HEK293 (cell line): ENCODE measurements around the gene ZNF76.

Experiments used
- BCL6B ChIP-seq: fragments of 450-650 bp; formaldehyde crosslinking; IDR thresholded peaks from 2 replicates; pipeline ENCODE4 v1.5.1; 2017; ENCODE audit warnings: missing biosample characterization, missing genetic modification characterization
- GLI4 ChIP-seq: fragments of 450-650 bp; formaldehyde crosslinking; IDR thresholded peaks from 2 replicates; pipeline ENCODE4 v1.5.1; 2016; ENCODE audit warnings: missing biosample characterization, missing genetic modification characterization
- GLIS2 ChIP-seq: fragments of 450-650 bp; formaldehyde crosslinking; IDR thresholded peaks from 2 replicates; pipeline ENCODE4 v1.5.1; 2016; ENCODE audit warnings: missing biosample characterization, missing genetic modification characterization
- KLF17 ChIP-seq: fragments of 450-650 bp; formaldehyde crosslinking; IDR thresholded peaks from 2 replicates; pipeline ENCODE4 v1.5.1; 2016; ENCODE audit warnings: missing biosample characterization, missing genetic modification characterization
- MZF1 ChIP-seq: fragments of 450-650 bp; formaldehyde crosslinking; IDR thresholded peaks from 2 replicates; pipeline ENCODE4 v1.5.1; 2017; ENCODE audit warnings: missing biosample characterization, missing genetic modification characterization, borderline replicate concordance
- REPIN1 ChIP-seq: fragments of 450-650 bp; formaldehyde crosslinking; IDR thresholded peaks from 2 replicates; pipeline ENCODE4 v1.5.1; 2017; ENCODE audit warnings: missing biosample characterization, missing genetic modification characterization, low read depth
- REST ChIP-seq: fragments of 450-650 bp; formaldehyde crosslinking; IDR thresholded peaks from 2 replicates; pipeline ENCODE4 v1.5.1; 2016; ENCODE audit warnings: missing biosample characterization, missing genetic modification characterization
- ZBTB21 ChIP-seq: fragments of 450-650 bp; formaldehyde crosslinking; IDR thresholded peaks from 2 replicates; pipeline ENCODE4 v1.5.1; 2017; ENCODE audit warnings: missing biosample characterization, missing genetic modification characterization
- ZNF146 ChIP-seq: fragments of 450-650 bp; formaldehyde crosslinking; IDR thresholded peaks from 2 replicates; pipeline ENCODE4 v1.5.1; 2016; ENCODE audit warnings: missing biosample characterization, missing genetic modification characterization
- ZNF18 ChIP-seq: fragments of 450-650 bp; formaldehyde crosslinking; IDR thresholded peaks from 2 replicates; pipeline ENCODE4 v1.5.1; 2016; ENCODE audit warnings: missing biosample characterization, missing genetic modification characterization
- ZNF239 ChIP-seq: fragments of 450-650 bp; formaldehyde crosslinking; IDR thresholded peaks from 2 replicates; pipeline ENCODE4 v1.5.1; 2016; ENCODE audit warnings: missing biosample characterization, missing genetic modification characterization
- ZNF266 ChIP-seq: fragments of 450-650 bp; formaldehyde crosslinking; IDR thresholded peaks from 2 replicates; pipeline ENCODE4 v1.5.1; 2016; ENCODE audit warnings: missing biosample characterization, missing genetic modification characterization, low read depth
- ZNF280D ChIP-seq: fragments of 450-650 bp; formaldehyde crosslinking; IDR thresholded peaks from 2 replicates; pipeline ENCODE4 v1.5.1; 2016; ENCODE audit warnings: missing biosample characterization, missing genetic modification characterization
- ZNF416 ChIP-seq: fragments of 450-650 bp; formaldehyde crosslinking; IDR thresholded peaks from 2 replicates; pipeline ENCODE4 v1.5.1; 2016; ENCODE audit warnings: missing biosample characterization, missing genetic modification characterization
- ZNF548 ChIP-seq: fragments of 450-650 bp; formaldehyde crosslinking; IDR thresholded peaks from 2 replicates; pipeline ENCODE4 v1.5.1; 2016; ENCODE audit warnings: missing biosample characterization, missing genetic modification characterization
- ZNF555 ChIP-seq: fragments of 450-650 bp; formaldehyde crosslinking; conservative IDR thresholded peaks from 2 replicates; pipeline ENCODE4 v1.5.1; 2017; ENCODE audit warnings: missing biosample characterization, mild to moderate bottlenecking, missing genetic modification characterization, inconsistent platforms
- ZNF707 ChIP-seq: fragments of 450-650 bp; formaldehyde crosslinking; IDR thresholded peaks from 2 replicates; pipeline ENCODE4 v1.5.1; 2016; ENCODE audit warnings: missing biosample characterization, missing genetic modification characterization
- ZNF768 ChIP-seq: fragments of 450-650 bp; formaldehyde crosslinking; IDR thresholded peaks from 2 replicates; pipeline ENCODE4 v1.5.1; 2018; ENCODE audit warnings: missing biosample characterization, mild to moderate bottlenecking, missing genetic modification characterization
- ZNF830 ChIP-seq: fragments of 450-650 bp; IDR thresholded peaks from 2 replicates; pipeline ENCODE4 v1.5.0; 2018; ENCODE audit warnings: missing biosample characterization, missing genetic modification characterization, low read depth, mild to moderate bottlenecking, moderate library complexity
- ZSCAN30 ChIP-seq: fragments of 450-650 bp; IDR thresholded peaks from 2 replicates; pipeline ENCODE4 v1.5.1; 2018; ENCODE audit warnings: missing biosample characterization, mild to moderate bottlenecking, missing genetic modification characterization, moderate library complexity
- ZSCAN4 ChIP-seq: fragments of 450-650 bp; formaldehyde crosslinking; IDR thresholded peaks from 2 replicates; pipeline ENCODE4 v1.5.1; 2017; ENCODE audit warnings: missing biosample characterization, missing genetic modification characterization
- ZSCAN5A ChIP-seq: fragments of 450-650 bp; formaldehyde crosslinking; IDR thresholded peaks from 2 replicates; pipeline ENCODE4 v1.5.1; 2016; ENCODE audit warnings: missing biosample characterization, missing genetic modification characterization

The ZNF76 gene

GRCh38 chr6:35259194-35259947, at the start of gene ZNF76 (continued):
- TF ChIP-seq ZNF555 (tag by site-specific recombination) (no peak), ZSCAN30 (tag by site-specific recombination) (peak; percentile 98), ZNF146 (tag by site-specific recombination) (peak; percentile 37), ZNF239 (tag by site-specific recombination) (no peak), GLI4 (tag by site-specific recombination) (0 out of 2 replicates have a peak, but pooled peaks have one; percentile 11), ZNF266 (no peak), ZNF830 (tag by site-specific recombination) (no peak), BCL6B (tag by site-specific recombination) (no peak), ZSCAN5A (peak; percentile 59; the same call in 1 of the 2 replicates), ZNF280D (tag by site-specific recombination) (no peak), ZNF18 (tag by site-specific recombination) (0 out of 2 replicates have a peak, but pooled peaks have one; percentile 26), ZNF768 (tag by site-specific recombination) (no peak), ZBTB21 (peak; percentile 98), REST (tag by site-specific recombination) (peak; percentile 56; the same call in 1 of the 2 replicates), ZNF416 (tag by site-specific recombination) (no peak), REPIN1 (0 out of 2 replicates have a peak, but pooled peaks have one; percentile 53), MZF1 (no peak), ZNF548 (no peak), GLIS2 (tag by site-specific recombination) (peak; percentile 95), KLF17 (tag by site-specific recombination) (peak; percentile 96), ZNF707 (tag by site-specific recombination) (no peak), ZSCAN4 (tag by site-specific recombination) (no peak)
